ENCODE results near the gene ARVCF. TPM values are rescaled to one million over a fixed set of nuclear protein-coding genes. Genes with fewer than 3 reads are reported as not detected.
"Not testable (repeated sequence)": the region's sequence is repeated elsewhere in the genome, so short reads cannot be mapped to it uniquely, and the experiment has no call there.

The ARVCF gene
- total RNA-seq, 1 donor from 2014 or later: 1.7 TPM

GRCh38 chr22:19940536-19941364, 75.9 kb downstream of the ARVCF start:
- intact Hi-C loops (cut with micrococcal nuclease): loop anchor here (1.0 kb wide), 1 partner anchor 86 kb away; the partner anchor contains the start of genes GNB1L and RTL10

DNA sequence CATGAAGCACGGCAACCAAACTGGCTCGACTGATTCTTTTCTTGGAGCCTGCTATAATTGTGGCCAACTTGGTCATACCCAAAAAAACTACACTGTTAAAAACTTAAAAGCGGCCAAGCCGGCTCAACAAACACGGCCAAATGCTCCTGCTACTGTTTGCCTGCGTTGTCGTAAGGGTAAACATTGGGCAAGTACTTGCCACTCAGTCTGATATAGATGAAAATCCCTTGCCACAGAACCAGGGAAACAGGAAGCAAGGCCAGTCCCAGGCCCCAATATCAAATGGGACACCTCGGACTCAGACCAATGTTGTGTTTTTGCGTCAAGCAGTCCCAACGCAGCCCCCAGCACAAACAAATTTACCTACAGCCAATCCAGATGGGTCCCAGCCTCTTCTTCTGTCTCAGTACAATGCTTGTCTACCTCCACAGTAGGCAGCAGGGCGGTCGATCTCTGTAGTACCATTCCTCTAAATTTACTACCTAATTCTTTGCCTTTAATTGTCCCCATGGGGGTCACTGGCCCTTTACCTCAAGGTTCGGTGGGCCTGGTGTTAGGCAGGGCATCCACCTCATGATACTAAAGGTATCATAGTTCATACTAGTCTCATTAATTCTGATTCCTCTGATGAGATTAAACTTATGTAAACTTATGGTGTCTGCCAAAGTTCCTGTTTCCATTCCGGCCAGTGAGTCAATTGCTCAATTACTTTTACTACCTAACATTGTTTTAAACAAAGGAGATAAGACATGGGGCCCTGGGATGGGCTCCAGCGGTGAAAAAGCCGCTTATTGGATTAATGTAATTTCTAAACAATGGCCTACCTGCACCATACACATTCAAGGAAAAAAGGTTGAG, 78.8 kb downstream of the ARVCF start:
- intact Hi-C loops (cut with micrococcal nuclease): no loop called here

DNA sequence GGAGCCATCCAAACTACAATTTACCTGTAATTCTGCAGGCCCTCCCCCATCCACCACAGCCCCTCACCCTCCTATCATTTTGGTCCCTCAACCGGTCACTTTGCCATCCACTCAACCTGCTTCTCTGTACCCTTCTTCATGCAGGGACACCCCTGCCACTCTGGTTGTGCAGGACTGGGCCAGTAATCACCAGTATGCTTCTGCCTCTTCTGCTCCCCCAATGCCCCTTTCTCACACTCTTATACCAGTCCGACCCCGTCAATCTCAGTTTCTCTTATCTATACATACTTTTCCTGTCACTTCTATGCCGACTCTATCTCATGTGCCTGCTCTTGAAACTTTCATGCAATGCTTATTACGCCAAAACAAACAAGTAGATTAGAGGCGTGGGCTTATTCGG, 80.1 kb downstream of the ARVCF start:
- intact Hi-C loops (cut with micrococcal nuclease): no loop called here

DNA sequence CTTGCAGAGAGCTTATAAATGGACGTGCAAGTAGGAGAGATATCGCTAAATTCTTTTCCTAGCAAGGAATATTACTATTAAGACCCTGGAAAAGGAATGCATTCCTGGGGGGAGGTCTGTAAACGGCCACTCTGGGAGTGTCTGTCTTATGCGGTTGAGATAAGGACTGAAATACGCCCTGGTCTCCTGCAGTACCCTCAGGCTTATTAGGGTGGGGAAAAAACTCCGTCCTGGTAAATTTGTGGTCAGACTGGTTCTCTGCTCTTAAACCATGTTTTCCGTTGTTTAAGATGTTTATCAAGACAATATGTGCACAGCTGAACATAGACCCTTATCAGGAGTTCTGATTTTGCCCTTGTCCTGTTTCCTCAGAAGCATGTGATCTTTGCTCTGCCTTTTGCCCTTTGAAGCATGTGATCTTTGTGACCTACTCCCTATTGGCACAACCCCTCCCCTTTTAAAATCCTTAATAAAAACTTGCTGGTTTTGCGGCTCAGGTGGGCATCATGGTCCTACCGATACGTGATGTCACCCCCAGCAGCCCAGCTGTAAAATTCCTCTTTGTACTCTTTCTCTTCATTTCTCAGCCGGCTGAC, 81.4 kb downstream of the ARVCF start:
- intact Hi-C loops (cut with micrococcal nuclease): not testable (repeated sequence)

- intact Hi-C loops (cut with micrococcal nuclease): no loop called here
These were observed 83.0 kb downstream of the ARVCF start for GRCh38 chr22:19933341-19934241.

- intact Hi-C loops (cut with micrococcal nuclease): no loop called here
These were observed 84.0 kb downstream of the ARVCF start for GRCh38 chr22:19932367-19933206.

- intact Hi-C loops (cut with micrococcal nuclease): no loop called here
These were observed 85.1 kb downstream of the ARVCF start for GRCh38 chr22:19931514-19931913.

DNA sequence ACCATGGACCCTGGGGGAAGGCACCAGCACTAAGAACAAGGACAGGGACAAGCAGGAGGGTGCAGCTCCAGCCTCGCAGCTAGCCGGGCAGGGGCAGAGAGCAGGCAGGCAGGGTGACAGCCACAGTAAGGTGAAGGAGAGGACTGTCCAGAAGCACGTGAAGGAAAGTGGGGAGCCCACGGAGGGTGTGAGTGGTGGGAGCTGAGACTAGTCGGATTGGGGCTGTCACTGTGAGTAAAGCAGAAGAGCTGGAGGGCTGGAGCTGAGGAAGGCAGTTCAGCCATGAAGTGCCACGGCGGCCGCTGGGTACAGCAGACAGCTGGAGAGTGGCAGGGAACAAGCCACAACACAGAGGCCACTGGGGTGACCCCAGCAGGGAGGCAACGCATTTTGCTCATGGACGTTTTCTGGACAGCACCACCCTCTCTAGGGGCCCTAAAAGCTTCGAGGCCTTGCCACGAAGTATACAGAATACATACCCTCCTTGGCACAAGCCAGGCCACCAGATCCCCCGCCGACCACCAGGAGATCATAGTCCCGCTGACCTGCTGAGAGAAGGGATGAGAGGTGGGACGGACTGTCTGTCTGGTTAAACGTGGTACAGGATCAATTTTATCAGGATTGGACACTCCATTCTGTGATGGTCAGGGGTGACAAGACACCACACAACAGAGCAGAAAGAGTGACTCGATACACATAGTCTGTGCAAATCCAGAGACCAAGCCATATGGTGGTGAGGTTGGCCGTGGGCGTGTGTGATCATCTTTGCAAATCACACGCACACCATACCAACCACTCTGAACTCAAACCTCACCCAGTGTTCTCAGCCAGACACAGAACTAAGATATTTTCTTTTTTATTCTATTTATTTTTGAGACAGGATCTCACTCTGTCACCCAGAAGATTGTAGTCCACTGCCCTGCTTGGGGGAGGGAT, 85.8 kb downstream of the ARVCF start:
- intact Hi-C loops (cut with micrococcal nuclease): no loop called here

DNA sequence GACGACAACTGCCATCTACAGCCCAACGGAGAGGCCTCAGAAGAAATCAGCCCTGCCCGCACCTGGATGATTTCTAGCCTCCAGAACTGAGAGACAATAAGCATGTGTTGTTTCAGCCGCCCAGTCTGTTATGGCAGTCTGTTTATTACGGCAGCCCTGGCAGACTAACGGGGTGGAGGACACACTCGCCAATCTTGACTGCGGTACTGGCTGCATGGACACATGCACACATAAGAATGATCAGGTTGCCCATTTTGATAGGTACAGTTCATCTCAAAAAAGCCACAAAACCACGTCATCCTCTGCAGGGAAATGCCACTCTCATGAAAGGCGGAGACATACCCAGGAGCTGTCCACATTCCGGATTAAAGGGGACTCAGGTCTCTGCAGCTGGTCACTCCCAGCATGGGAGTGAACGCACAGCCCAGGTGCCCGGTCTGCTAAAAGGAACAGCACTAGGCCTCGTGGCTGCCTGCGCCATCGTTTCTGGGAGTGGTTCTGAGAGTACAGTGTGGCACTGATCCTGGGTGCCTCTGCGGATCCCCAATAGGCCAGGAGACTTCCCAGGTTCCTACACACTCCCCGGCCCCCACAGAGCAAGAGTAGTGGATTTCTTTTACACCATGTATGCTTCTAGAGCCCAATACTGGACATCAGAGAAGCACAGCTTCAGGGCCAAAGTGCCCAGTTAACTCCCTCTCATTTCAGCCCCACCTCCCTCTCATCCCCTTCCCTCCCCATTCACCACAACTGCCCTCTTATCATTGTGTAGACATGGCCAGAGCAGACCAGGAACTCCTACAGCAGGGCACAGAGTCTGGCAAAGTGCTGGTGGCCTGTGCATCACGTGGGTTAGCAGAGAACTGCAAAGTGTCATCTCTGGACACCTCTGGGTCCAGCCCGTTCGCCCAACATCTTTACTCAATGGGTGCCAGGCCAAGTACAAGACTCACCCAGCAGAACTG, 86.8 kb downstream of the ARVCF start:
- intact Hi-C loops (cut with micrococcal nuclease): no loop called here

DNA sequence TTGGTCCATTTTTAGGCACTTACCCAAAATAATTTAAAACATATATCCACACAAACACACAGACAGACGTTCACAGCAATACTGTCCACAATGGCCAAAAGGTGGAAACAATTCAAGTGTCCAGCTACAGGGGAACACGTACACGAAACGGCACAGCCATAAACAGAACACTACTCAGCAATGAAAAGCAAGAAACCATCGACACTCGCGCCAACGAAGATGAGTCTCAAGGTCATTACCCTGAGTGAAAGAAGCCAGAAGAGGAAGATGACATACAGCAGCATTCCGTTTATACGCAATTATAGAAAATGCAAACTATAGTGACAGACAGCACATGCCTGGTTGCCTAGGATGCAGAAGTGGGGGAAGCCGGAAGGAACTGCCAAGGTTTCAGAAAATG, 88.4 kb downstream of the ARVCF start:
- intact Hi-C loops (cut with micrococcal nuclease): no loop called here

- intact Hi-C loops (cut with micrococcal nuclease): no loop called here
These were observed 88.9 kb downstream of the ARVCF start for GRCh38 chr22:19927696-19928095.

DNA sequence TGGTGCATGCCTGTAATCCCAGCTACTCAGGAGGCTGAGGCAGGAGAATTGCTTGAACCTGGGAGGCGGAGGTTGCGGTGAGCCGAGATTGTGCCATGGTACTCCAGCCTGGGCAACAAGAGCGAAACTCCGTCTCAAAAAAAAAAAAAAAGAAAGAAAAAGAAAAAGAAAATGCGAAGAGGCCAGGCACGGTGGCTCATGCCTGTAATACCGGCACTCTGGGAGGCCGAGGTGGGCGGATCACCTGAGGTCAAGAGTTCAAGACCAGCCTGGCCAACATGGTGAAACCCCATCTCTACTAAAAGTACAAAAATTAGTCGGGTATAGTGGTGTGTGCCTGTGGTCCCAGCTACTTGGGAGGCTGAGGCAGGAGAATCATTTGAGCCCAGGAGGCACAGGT, 90.6 kb downstream of the ARVCF start:
- intact Hi-C loops (cut with micrococcal nuclease): not testable (repeated sequence)

GRCh38 chr22:19923914-19924513, 92.6 kb downstream of the ARVCF start:
- intact Hi-C loops (cut with micrococcal nuclease): no loop called here

DNA sequence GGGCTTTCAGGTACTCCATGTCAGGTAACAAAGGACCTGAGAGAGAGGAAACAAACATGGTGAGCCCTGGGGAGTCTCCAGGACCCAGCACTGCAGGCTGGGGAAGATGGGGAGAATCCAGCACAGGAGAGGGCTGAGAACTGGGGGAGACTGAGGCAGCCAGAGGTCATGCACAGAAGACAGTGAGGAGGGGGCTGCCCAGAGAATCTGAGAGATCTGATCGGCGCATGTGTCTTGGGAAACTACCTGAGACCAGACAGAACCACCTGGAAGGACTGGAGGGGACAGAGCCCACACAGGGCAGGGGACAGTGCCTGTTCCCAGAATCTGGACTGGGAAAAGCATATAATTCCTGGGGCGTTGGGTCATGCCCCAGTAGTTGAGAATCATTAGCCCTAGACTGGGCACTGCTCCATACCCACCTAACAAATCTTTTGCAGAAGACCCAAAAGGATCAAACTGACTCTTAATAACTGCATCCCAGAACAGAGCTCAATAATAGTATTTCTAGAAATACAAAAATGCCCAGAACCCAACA, 95.0 kb downstream of the ARVCF start:
- intact Hi-C loops (cut with micrococcal nuclease): no loop called here

Data from T-helper 1 cell treated with Interleukin-12 subunit alpha and Interleukin-12 subunit beta and Interleukin-4 antibody, amounts not matched to agents 30 ng/mL and 1 ng/mL, for 36 hours (primary cell).